ENCODE measurements around the gene QKI.
"Not testable (repeated sequence)": the region's sequence is repeated elsewhere in the genome, so short reads cannot be mapped to it uniquely, and the experiment has no call there.

QKI gene

GRCh38 chr6:163432300-163432699, 17.8 kb downstream of the QKI start:
- no peak overlapping the region for H3K4me2 ChIP-seq (ENCODE audit: low read depth, low read length)
- H3K79me2 ChIP-seq (ENCODE audit: low read length) = peaks cover 92% of the 10 kb centered on the region
- TF ChIP-seq CTCF (IDR thresholded peaks at IDR 0.05; ENCODE audit: low read length) (no peak), EZH2phosphoT487 (IDR thresholded peaks at IDR 0.05; ENCODE audit: low read length) (no peak), EZH2 (optimal IDR thresholded peaks at IDR 0.05; ENCODE audit: low read depth, low read length) (no peak)

DNA sequence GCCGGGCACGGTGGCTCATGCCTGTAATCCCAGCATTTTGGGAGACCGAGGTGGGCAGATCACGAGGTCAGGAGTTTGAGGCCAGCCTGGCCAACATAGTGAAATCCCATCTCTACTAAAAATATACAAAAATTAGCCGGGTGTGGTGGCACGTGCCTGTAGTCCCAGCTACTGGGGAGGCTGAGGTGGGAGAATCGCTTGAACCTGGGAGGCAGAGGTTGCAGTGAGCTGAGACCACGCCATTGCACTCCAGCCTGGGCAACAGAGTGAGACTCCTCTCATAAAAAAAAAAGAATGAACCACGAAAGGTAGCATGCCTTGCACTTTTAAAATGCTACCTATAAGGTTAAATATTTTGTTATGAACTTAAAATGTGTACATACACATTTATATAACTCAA, 19.0 kb downstream of the QKI start:
- peaks cover 90% of the 10 kb centered on the region for H3K79me2 ChIP-seq (ENCODE audit: low read length)
- not testable (repeated sequence) for H3K27ac ChIP-seq (ENCODE audit: low read length); H3K27me3 ChIP-seq (replicated peaks; ENCODE audit: insufficient read depth, low read length); H2AFZ ChIP-seq (ENCODE audit: low read length); H4K20me1 ChIP-seq (ENCODE audit: insufficient read depth, low read length); H3K36me3 ChIP-seq (replicated peaks; ENCODE audit: insufficient read depth, low read length); H3K4me2 ChIP-seq (ENCODE audit: low read depth, low read length); H3K9me3 ChIP-seq (replicated peaks; ENCODE audit: insufficient read depth, low read length); H3F3A ChIP-seq (ENCODE audit: insufficient read depth, low read length); DNase-seq; H3K9ac ChIP-seq (ENCODE audit: low read length); H3K4me3 ChIP-seq (ENCODE audit: low read length); H3K4me1 ChIP-seq (ENCODE audit: low read length); H3K9me2 ChIP-seq (replicated peaks; ENCODE audit: insufficient read depth, low read length)

More at GRCh38 chr6:163432300-163432699, 17.8 kb downstream of the QKI start:
- no peaks in the 10 kb centered on the region for H3K9me3 ChIP-seq (replicated peaks; ENCODE audit: insufficient read depth, low read length)
- no peak overlapping the region for H3K27ac ChIP-seq (ENCODE audit: low read length)
- H4K20me1 ChIP-seq (ENCODE audit: insufficient read depth, low read length) = peaks cover 3% of the 10 kb centered on the region; the same call in 1 of the 2 replicates
- DNase-seq = no peak
- H3K4me1 ChIP-seq (ENCODE audit: low read length) = 0 out of 2 replicates have a peak, but pooled peaks cover under 1% of the 10 kb centered on the region
- no peak overlapping the region for H3K9ac ChIP-seq (ENCODE audit: low read length)
- no peaks in the 10 kb centered on the region for H3K27me3 ChIP-seq (replicated peaks; ENCODE audit: insufficient read depth, low read length)
- no peak overlapping the region for H2AFZ ChIP-seq (ENCODE audit: low read length)
- H3F3A ChIP-seq (ENCODE audit: insufficient read depth, low read length) = no peaks in the 10 kb centered on the region; the same call in 1 of the 2 replicates
- H3K4me3 ChIP-seq (ENCODE audit: low read length) = no peak overlapping the region
- H3K9me2 ChIP-seq (replicated peaks; ENCODE audit: insufficient read depth, low read length) = no peaks in the 10 kb centered on the region
- H3K36me3 ChIP-seq (replicated peaks; ENCODE audit: insufficient read depth, low read length) = no peaks in the 10 kb centered on the region

DNA sequence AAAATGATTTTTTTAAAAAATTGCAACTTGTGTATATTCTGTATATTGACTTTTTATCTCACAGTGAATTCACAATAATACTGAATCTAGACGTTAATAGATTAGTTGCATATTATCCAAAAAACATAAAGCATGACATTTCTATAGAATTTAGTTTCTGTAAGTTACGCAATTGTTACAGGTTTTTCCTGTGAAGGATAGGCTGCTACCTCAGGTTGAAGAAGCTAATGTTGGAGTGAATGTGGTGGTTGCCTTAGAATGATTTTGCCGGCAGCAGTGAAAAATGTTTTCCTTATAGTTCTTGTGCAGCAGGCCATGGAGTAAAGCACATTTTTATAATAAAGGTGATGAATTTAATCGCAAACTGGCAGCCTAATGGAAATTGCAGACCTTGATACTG, 20.5 kb downstream of the QKI start:
- Histone ChIP-seq H3F3A (ENCODE audit: insufficient read depth, low read length) (no peaks in the 10 kb centered on the region; the same call in 1 of the 2 replicates), H3K27ac (ENCODE audit: low read length) (no peak overlapping the region), H4K20me1 (ENCODE audit: insufficient read depth, low read length) (peaks cover 4% of the 10 kb centered on the region; the same call in 1 of the 2 replicates), H2AFZ (ENCODE audit: low read length) (no peak overlapping the region), H3K4me1 (ENCODE audit: low read length) (0 out of 2 replicates have a peak, but pooled peaks cover 8% of the 10 kb centered on the region), H3K36me3 (replicated peaks; ENCODE audit: insufficient read depth, low read length) (no peaks in the 10 kb centered on the region), H3K9me2 (replicated peaks; ENCODE audit: insufficient read depth, low read length) (no peaks in the 10 kb centered on the region), H3K4me2 (ENCODE audit: low read depth, low read length) (no peak overlapping the region), H3K79me2 (ENCODE audit: low read length) (peaks cover 86% of the 10 kb centered on the region), H3K9ac (ENCODE audit: low read length) (no peak overlapping the region), H3K27me3 (replicated peaks; ENCODE audit: insufficient read depth, low read length) (no peaks in the 10 kb centered on the region), H3K9me3 (replicated peaks; ENCODE audit: insufficient read depth, low read length) (no peaks in the 10 kb centered on the region), H3K4me3 (ENCODE audit: low read length) (no peak overlapping the region)
- TF ChIP-seq CTCF (IDR thresholded peaks at IDR 0.05; ENCODE audit: low read length) = no peak
- no peak for DNase-seq

GRCh38 chr6:163436843-163437242, 22.3 kb downstream of the QKI start:
- DNase-seq = no peak
- H2AFZ ChIP-seq (ENCODE audit: low read length) = no peak overlapping the region
- 0 out of 2 replicates have a peak, but pooled peaks cover 8% of the 10 kb centered on the region for H3K4me1 ChIP-seq (ENCODE audit: low read length)
- no peaks in the 10 kb centered on the region for H3K9me2 ChIP-seq (replicated peaks; ENCODE audit: insufficient read depth, low read length)
- no peaks in the 10 kb centered on the region for H3K27me3 ChIP-seq (replicated peaks; ENCODE audit: insufficient read depth, low read length)
- peaks cover 4% of the 10 kb centered on the region; the same call in 1 of the 2 replicates for H4K20me1 ChIP-seq (ENCODE audit: insufficient read depth, low read length)
- peaks cover 86% of the 10 kb centered on the region for H3K79me2 ChIP-seq (ENCODE audit: low read length)
- TF ChIP-seq EZH2phosphoT487 (IDR thresholded peaks at IDR 0.05; ENCODE audit: low read length) (no peak), EZH2 (optimal IDR thresholded peaks at IDR 0.05; ENCODE audit: low read depth, low read length) (no peak), CTCF (IDR thresholded peaks at IDR 0.05; ENCODE audit: low read length) (no peak)
- H3F3A ChIP-seq (ENCODE audit: insufficient read depth, low read length) = no peaks in the 10 kb centered on the region; the same call in 1 of the 2 replicates
- H3K36me3 ChIP-seq (replicated peaks; ENCODE audit: insufficient read depth, low read length) = no peaks in the 10 kb centered on the region
- no peak overlapping the region for H3K4me2 ChIP-seq (ENCODE audit: low read depth, low read length)
- no peak overlapping the region for H3K9ac ChIP-seq (ENCODE audit: low read length)
- H3K9me3 ChIP-seq (replicated peaks; ENCODE audit: insufficient read depth, low read length) = no peaks in the 10 kb centered on the region
- H3K4me3 ChIP-seq (ENCODE audit: low read length) = no peak overlapping the region
- H3K27ac ChIP-seq (ENCODE audit: low read length) = no peak overlapping the region

All from MM.1S (cell line).